ENCODE measurements around the gene CDA. TPM values are rescaled to one million over a fixed set of nuclear protein-coding genes. Genes with fewer than 3 reads are reported as not detected.

CDA gene
- total and polyA plus RNA-seq, 2 of the 8 experiments (the other 6 are each of a cell fraction or from before 2014, with no cell fraction given): 4.4 to 11.3 TPM

GRCh38 chr1:20578721-20579395 is 10.0 kb upstream of the CDA start:
- Histone ChIP-seq H3K23me2 (ENCODE audit: low read depth, low read length) (no peaks in the 10 kb centered on the region), H2BK12ac (ENCODE audit: low read depth, low read length) (no peak overlapping the region), H3K4me2 (ENCODE audit: insufficient read depth in 1 of 2, low read depth in 2 of 2, low read length in 2 of 2) (no peak overlapping the region), H2BK120ac (replicated peaks; ENCODE audit: low read depth, low read length) (no peak overlapping the region), H3K56ac (replicated peaks; ENCODE audit: insufficient read length, low read depth, low read length) (no peak overlapping the region), H2AK5ac (ENCODE audit: low read depth, low read length) (no peak overlapping the region; the same call in 1 of the 2 replicates), H2BK15ac (ENCODE audit: low read length) (no peak overlapping the region), H4K5ac (ENCODE audit: insufficient read length, low read depth, low read length) (no peak overlapping the region), H3K4me3 (ENCODE audit: extremely low read depth in 1 of 4, insufficient read depth in 2 of 4, low read depth in 3 of 4, low read length in 4 of 4) (no peak overlapping the region), H3K4ac (replicated peaks; ENCODE audit: insufficient read length, low read depth, low read length) (no peak overlapping the region), H3K9ac (replicated peaks in 1 of 4; ENCODE audit: extremely low read depth in 1 of 4, low read depth in 3 of 4, low read length in 3 of 4) (no peak overlapping the region), H4K91ac (replicated peaks; ENCODE audit: insufficient read length, low read length) (no peak overlapping the region), H3K23ac (ENCODE audit: insufficient read length) (no peak overlapping the region), H3K14ac (ENCODE audit: insufficient read length) (no peak overlapping the region), H2BK20ac (ENCODE audit: low read length) (no peak overlapping the region), H3K79me1 (ENCODE audit: low read depth, low read length) (no peaks in the 10 kb centered on the region), H3K27me3 (replicated peaks in 1 of 4; ENCODE audit: control insufficient read depth in 3 of 4, extremely low read depth in 1 of 4, insufficient read depth in 3 of 4, low read length in 3 of 4) (peaks cover 0 to 2% (median 0%) of the 10 kb centered on the region in 4 experiments; a peak in 1 of 7 replicates), H3K36me3 (ENCODE audit: control insufficient read depth in 2 of 4, insufficient read depth in 4 of 4, low read length in 3 of 4) (no peaks in the 10 kb centered on the region), H3K79me2 (ENCODE audit: control insufficient read depth in 1 of 2, insufficient read depth in 2 of 2, low read length in 2 of 2) (no peaks in the 10 kb centered on the region), H3K18ac (ENCODE audit: extremely low read depth, low read length) (no peak overlapping the region), H4K20me1 (replicated peaks in 1 of 2; ENCODE audit: control insufficient read depth in 1 of 2, insufficient read depth in 2 of 2, low read length in 2 of 2) (no peaks in the 10 kb centered on the region), H2BK5ac (ENCODE audit: low read depth, low read length) (no peak overlapping the region), H3K4me1 (replicated peaks in 1 of 4; ENCODE audit: control insufficient read depth in 3 of 4, insufficient read depth in 4 of 4, low read length in 3 of 4) (peaks cover 0 to 2% (median 0%) of the 10 kb centered on the region in 4 experiments; a peak in 2 of 7 replicates), H3K27ac (ENCODE audit: low read depth, low read length) (no peak overlapping the region), H3K9me3 (ENCODE audit: insufficient read depth in 2 of 2, low read depth in 1 of 2, low read length in 1 of 2) (no peaks in the 10 kb centered on the region), H4K8ac (ENCODE audit: extremely low read depth, insufficient read depth, low read length) (no peak overlapping the region), H2AFZ (ENCODE audit: low read length) (0 out of 2 replicates have a peak overlapping the region, but pooled peaks have one; percentile 71)
- 82% methylated on average over 12 of the region's 13 CpGs; no CpG with 5 or more reads in 1 of the 2 experiments for WGBS, 2 experiments (ENCODE audit: extremely low coverage in 1 of 2, insufficient coverage in 1 of 2, insufficient read length in 1 of 2, insufficient replicate concordance in 2 of 2, low coverage in 1 of 2, low lambda C conversion rate in 2 of 2, missing lambda C conversion rate in 1 of 2)
- FAIRE-seq (no peak), DNase-seq (ENCODE audit: low read depth in 1 of 2, low spot score in 2 of 2) (no peak)
- TF ChIP-seq PHF8 (conservative IDR thresholded peaks at IDR 0.05; ENCODE audit: low read depth, low read length): no peak
- TF ChIP-seq SRF (IDR thresholded peaks at IDR 0.05; ENCODE audit: low read depth, low read length): no peak
- TF ChIP-seq BACH1 (IDR thresholded peaks at IDR 0.05; ENCODE audit: low read length): no peak
- TF ChIP-seq POLR2A (IDR thresholded peaks at IDR 0.05; ENCODE audit: control extremely low read depth in 1 of 2, low read depth in 2 of 2, low read length in 2 of 2): no peak
- no peak for TF ChIP-seq SUZ12 (IDR thresholded peaks at IDR 0.05; ENCODE audit: low read length)
- TF ChIP-seq SIN3A (conservative IDR thresholded peaks at IDR 0.05 in 1 of 2, IDR thresholded peaks at IDR 0.05 in 1 of 2; ENCODE audit: low read depth in 1 of 2, low read length in 2 of 2): no peak
- no peak for TF ChIP-seq CREB1 (IDR thresholded peaks at IDR 0.05)
- CTCF ChIA-PET (ENCODE audit: partially characterized antibody): interaction anchor here (0.6 to 7.5 kb wide), 4 partner anchors 17 to 616 kb away, joined by 3 to 47 read pairs (median 3); partner anchors contain the start of gene PINK1
- POLR2A ChIA-PET (ENCODE audit: partially characterized antibody): no interaction called here

Data from H1 (cell line).